ENCODE measurements around the gene APBA2.

Gene APBA2

DNA sequence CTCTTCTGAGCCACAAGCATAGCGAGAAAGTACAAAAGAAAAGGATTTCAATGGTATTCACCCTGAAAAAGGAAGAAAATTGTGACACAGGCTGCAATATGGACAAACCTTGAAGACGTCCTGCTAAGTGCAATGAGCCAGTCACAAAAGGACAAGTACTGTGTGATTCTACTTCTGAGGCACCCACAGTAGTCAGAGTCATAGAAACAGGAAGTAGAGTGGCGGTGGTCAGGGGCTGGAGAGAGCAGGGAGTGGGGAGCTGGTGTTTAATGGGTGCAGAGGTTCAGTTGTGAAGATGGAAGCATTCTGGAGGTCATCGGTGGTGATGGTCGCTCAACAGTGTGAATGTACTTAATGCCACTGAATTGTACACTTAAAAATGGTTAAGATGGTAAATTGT is 180.5 kb downstream of the APBA2 start:
- DNase-seq = no peak

DNA sequence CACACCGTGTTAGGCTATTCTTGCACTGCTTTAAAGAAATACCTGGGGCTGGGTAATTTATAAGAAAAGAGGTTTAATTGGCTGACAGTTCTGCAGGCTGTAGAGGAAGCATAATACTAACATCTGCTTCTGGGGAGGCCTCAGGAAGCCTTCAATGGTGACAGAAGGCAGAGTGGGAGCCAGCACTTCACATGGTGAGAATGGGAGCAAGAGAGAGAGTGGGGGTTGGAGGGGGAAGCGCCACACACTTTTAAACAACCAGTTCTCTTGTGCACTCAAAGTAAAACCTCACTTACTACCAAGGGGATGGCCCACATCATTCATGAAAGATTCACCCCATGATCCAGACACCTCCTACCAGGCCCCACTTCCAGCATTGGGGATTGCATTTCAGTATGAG is 181.1 kb downstream of the APBA2 start:
- DNase-seq = no peak

DNA sequence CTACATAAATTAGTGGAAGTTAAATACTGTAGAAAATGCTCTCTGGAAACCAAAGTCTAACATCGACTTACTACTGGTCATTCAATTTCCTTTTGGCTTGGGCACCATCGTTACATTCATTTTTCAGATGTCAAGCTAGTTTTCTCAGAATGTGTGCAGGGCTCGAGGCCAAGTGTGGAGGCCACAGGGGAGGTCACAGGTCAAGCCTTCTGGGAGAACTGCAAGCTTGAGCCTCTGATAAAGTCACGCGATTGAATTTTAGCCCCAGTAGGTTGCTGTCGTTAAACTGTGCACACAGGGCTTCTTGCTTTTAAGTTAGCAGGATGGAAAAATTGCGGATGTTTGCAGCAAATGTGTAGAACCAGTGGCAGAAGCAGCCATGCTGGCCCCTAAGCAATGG is 182.2 kb downstream of the APBA2 start:
- DNase-seq = no peak

DNA sequence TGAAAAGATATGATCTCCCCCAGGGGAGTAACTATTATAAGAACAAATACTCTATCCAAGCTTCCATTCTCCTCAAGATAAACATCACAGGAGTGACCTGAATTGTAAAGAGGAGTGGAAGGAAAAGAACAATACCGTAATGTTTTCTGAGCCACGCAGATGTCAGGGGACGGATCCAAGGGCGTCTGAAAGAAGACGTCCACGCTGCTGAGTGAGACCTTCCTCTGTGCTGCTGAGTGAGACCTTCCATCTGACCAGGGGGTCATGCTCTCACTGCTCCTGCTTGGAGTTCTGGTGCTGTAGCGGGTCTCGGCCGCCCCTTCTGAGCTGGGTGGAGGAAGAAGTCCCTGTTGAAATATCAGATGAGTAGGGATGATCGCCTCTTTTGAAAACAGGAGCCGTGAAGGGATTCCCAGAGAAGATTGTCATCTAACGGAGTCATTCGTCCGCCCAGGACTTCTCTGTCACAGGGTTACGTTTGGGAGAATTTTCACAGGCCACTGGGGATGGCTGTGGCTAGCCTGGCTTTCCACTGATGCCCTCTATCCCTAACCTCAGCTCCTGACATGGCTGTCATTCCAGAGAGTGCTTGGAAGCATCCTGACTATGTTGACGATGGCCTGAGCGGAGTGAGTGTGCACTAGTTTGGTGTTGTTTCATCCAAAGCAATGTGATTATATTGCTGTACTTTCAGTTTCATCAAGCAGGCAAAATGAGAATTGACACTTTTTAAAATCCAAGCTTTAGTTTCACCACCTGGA is 184.9 kb downstream of the APBA2 start:
- DNase-seq = no peak

DNA sequence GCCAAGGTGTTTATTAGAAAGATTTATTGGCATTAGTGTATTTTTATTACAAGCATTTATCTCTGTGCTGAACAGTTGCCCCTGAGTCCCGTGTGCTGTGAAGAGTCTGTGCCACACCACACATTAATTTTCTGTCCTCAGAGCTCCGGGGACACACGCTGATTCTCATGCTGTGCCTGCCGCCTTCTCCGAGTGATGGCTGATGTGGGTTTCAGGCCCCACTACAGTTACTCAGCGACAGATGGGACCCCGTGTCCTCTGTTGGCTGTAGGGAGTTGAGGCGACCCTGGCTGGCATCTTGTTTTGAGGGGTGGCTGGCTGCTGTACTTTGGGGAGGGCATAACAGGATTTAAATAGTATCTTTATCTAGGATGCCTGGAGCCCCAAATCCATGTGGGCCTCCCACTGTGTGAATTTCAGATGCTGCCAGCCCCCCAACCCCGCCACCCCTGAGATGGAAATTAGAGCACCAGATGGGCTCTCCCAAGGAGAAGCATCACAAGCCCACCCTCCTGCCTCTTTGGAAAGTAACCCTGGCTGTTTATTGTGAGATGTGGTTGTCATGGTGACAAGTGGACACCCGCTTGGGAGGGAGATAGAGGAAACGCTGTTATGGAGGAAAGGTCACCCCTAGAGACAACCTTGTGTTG is 185.6 kb downstream of the APBA2 start:
- DNase-seq = no peak

DNA sequence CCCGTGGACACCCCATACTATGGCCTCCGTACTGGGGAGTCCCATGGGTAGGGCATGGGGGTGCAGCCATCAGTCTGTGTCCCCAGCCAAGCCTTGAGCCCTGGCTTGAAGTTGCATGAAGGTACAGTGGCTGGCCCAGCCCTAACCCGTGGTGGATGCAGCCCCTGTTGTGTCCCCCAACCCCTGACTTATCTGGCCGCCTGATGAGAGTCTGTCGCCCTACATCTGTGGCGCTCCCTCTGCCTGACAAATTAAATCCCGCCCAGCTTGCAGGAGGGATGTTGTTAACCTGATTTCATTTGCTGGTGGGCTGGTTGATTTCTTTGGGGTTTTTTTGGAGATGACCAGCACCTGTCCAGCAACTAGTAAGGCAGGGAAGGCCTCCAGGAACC is 186.1 kb downstream of the APBA2 start:
- DNase-seq = no peak

DNA sequence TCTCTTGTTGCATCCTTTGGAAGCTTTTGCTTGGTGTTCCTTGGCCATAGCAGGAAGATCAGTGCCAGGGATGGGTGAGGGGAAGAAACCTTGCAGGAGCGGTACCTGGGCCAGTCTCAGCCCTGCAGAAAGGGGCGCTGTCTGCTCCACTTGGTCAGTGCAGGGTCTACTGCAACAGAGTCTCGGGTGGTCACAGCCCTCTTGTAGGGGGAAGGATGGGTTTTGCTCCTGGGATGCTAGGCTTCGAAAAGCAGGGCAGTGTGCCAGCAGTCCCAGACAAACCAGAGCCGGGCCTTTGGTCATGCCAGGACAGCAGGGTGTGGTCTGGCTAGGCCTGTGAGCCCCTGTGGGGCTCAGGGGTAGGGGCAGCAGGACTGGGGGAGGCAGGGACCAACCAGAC is 186.7 kb downstream of the APBA2 start:
- DNase-seq = no peak

DNA sequence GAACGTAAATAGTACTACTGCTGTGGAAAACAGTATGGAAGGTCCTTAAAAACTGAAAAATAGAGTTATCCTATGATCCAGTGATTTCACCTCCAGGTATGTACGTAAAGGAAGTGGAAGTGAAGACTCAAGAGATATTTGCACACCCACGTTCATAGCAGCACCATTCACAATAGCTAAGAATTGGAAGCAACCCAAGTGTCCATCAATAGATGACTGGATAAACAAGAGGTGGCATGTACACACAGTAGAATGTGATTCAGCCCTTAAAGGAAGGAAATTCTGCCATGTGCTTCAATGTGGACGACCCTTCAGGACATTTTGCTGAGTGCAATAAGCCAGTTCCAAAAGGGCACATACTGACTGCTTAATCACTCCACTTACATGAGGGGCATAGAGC is 188.3 kb downstream of the APBA2 start:
- no peak for DNase-seq

DNA sequence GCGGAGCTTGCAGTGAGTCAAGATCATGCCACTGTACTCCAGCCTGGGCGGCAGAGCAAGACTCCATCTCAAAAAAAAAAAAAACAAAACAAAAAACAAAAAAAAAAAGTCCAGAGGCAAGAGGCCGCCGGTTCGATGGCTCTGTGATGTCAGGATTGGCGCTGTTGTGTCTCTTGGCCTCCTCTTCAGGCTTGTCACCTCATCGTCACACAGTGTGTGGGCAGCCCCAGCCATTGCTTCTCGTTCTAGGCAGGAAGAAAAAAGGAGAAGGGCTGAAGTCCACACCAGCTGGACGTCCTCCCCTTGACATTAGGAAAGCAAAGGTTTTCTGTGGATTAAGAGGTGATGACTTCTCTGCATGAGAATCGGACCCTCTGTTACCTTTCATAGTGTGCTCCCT is 192.8 kb downstream of the APBA2 start:
- no peak for DNase-seq

DNA sequence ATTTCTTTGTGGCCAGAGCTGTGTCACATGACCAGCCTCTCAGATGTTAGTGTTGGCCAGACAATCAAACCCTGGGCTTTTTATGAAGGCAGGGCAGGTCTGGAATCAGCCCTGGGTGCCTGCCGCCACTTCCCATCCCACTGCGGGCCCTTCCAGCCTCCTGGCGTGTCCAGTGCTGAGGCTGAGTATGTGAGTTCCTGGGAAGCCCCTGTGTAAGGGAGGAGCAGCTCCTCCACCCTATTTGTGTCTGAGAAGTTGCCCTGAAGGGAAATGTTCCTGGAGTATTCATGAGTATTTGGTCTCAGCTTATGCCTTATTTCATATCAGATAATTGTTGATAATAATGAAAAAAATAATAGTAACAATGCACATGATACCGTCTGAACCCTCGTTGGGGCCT is 193.7 kb downstream of the APBA2 start:
- no peak for DNase-seq

DNA sequence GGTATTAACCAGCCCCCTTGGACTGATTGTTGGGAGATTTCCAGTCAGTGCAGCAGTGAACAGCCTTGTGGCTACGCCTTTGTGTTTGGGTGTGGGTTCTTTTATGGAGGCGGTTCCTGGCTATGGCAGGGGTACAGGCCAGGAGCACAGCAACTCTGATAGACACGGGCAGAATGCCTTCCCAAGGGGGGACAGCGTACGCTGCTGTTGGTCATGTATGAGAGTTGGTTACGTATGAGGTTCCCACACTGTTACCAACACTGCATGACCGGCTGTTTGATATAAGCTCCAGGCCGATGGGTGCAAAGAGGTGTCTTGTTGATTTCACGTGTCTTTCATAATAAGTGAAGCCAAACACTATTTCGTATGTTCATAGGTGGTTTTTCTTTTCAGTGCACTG is 196.0 kb downstream of the APBA2 start:
- DNase-seq = no peak

DNA sequence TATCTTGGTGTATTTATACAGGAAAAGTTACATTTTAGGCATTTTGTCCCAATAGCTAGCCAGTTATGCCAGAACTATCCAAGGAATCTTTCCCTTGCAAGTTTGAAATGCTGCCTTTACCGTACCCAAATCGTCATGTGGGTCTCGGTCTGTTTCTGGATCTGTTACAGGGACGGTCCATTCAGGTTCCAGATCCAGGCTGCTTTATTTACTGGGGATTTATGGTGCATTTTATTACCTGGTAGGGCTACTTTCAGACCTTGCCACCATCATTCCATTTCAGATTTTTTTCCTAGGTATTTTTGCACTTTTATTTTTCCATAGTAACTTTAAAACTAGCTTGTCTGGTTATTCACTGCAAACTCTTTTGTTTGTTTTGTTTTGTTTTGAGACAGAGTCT is 197.4 kb downstream of the APBA2 start:
- DNase-seq = no peak

DNA sequence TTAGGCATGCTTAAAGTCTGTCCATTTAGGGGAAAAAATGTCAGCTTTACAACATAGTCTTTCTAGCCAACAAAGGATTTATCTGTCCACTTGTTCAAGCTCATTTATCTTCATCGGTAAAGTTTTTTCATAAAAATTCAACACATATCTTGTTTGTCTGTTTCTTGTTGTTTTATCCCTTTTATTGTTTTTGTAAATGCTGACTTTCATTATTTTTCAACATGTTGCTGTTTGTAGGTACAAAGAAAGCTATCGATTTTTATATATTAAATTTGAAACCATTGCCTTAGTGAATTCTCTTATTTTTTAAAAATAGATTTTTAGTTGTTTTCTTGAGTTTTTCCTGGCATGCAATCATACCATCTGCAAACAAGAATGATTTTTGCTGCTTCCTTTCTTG is 198.1 kb downstream of the APBA2 start:
- DNase-seq = no peak

DNA sequence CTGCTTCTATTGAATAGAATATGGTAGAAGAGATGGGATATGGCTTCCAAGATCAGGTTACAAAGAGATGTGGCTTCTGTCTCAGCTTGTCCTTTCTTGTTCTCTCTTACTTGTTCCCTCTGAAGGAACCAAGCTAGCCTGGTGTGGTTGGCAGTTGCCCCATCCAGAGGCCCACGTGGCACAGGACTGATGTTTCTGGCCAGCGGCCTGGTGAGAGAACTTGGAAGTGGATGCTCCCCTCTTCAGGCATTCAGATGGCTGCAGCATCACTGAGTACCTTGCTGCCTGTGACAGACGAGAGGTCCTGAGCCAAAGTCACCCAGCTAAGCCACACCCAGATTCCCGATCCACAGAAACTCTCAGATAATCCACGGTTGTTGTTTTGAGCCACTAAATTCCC is 200.2 kb downstream of the APBA2 start:
- DNase-seq = no peak

DNA sequence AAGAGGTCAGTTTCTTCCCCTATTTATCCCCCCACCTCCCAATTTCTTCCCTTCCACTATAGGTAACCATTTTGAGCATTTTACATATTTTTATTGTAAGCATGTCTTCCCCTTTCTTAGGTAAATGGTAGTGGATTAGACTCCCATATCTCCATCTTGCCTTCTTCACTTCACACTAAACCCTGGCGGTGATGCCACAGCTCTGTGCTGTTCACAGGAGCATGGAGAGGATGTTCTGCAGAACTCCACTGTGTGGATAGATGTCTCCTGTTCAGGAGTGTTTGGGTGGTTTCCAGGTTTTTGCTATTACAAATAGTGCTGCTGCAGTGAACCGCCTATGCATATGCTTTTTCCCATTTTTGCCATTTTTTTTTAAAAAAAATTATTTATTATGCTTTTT is 201.1 kb downstream of the APBA2 start:
- DNase-seq = no peak

DNA sequence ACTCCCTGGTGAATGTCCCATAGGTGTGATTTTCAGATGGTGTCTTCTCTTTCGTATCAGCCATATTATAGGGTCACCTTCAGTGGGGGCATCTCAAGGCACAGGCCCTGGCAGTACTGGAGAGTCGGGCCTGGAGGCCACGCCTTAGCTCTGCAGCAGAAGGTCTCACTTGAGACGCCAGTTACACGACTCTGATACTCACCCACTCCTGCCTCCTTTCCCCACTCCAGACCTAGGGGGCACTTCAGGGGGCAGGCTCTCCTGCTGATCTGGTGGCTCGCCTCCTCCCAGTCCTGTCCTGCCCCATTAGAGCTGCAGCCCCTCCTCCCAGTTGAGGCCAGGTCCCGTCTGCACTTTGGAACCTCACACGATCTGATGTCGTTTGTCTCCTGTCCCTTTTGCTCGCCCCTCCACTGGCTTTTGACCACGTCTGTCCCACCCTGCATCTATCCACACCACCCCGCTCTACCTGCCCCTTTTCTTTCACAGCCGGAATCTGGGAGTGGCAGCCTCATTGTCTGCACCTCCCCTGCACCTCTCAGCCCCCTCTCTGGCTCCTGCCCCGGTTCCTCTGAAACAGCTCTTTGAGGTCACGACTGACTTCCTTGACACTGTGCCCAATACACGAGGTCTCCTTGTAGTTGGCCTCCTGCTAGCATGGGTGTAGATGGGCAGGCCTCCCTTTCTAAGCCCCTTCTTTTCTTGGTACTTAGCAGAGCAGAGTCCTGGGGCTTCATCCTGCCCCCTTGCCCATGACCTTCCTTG is 201.9 kb downstream of the APBA2 start:
- DNase-seq = no peak

DNA sequence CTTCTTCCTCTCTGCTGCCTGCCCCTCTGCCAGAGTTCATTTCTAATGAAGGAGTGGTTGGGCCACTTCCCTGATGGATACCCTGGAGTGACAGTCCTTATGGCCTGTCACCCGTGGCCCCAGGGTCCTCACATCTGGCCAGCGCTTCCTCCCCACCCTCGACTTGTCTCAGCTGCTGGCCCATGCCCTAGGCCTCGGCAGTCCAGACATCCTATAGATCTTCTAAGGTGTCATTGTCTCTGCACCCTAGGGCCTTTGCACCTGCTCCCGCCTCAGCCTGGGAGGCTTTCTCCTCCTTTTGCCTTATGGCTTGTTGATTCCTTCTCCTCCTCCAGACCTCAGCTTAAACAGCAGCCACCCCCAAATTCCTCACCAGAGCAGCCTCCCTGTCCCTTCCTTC is 202.9 kb downstream of the APBA2 start:
- no peak for DNase-seq

DNA sequence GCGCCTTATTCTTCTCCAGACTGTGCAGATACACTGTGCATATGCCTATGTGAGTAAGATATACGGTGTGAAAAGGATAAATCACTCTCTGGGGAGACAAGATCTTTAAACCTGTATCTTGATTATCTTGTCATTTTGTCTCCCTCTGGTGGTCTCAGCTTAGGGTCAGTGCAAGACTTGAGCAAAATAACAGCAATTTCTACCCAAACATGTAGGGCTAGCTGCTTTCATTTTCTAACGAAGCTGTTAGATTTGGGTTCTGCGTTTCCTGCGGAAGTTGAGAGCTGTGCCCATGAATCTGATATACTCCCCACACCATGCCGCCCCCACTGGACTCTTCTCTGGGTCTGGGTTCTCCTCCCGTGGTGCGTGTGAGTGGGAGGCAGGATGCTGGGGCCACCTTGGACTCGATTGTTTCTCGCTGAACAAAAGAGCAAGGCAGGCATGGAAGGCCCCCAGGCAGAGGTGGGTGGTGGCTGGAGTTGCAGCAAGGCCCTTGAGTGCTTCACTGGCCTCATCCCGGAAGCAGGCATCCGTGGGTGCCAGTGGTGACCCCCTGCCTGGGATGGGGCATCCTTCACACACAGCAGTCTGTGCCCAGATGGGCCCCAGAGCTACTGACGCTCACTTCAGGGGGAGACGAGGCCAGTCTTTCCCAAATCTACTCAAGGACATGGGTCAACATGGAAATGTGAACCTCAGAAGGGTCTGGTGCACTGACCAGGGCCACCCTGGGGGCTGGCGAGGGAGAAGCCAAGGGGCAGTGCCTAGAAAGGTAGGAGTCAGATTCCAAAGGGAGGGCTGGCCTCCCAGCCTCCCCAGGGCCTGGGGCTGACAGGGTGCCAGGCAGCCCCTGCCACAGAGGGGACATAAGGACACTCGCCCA is 204.2 kb downstream of the APBA2 start:
- peak in 2 of 6 experiments; percentile 23 to 28 for DNase-seq

DNA sequence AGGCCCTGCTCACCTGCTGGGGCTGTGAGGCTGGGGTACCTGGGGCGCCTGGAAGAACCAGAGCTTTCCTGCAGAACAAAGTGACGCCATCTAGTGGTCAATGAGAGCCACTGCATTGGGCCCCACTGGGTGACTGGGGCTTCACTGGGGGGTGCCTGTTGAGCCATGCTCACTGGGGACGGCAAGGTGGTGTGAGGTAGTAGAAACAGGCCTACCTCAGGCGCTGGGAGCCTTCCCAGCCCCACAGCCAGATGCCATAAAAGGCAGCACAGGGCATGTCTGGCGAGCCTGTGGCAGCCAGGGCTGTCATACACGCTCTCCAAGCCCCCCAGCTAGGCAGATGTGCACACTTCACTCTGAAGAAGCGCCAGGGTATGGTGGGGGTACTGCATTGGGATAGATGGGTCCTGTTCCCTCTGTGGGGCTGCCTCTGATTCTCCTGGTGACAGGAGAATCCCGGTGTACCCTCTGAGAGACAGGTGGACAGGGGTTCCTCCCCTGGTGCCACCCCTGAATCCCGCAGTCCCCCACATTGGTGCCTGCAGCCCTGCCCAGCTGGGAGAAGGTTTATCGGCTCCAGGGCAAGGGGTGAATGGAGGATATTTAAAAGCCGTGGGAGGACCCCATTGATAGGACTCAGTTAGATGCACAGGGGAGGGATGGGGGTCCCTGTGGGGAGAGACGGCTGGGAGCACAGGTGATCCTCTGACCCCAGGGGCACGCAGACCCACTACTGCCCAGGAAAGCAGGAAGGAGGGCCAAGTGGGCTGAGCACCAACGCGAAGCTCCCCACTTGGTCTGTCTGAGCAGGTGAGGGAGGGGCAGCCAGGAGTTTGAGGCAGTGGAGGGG is 205.1 kb downstream of the APBA2 start:
- DNase-seq = peak; percentile 23 to 55 (median 34)

DNA sequence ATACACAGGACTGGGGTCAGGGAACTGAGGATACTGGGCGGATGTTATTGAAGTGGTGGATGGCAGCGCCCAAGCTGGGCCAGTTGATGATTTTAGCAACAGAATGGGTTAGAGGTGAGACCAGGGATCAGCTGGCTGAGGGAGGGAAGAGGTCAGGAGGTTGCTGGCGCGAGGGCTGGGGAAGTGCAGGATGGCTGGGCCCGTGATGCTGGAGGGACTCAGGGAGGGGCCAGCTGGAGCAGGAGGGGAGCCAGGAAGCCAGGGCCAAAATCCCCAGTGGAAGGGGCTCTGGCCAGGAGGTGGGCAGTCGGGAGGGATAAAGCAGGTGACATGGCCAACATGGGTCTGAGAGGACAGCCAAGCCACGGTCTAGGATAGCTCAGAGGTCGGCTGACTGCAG is 205.9 kb downstream of the APBA2 start:
- no peak for DNase-seq

DNA sequence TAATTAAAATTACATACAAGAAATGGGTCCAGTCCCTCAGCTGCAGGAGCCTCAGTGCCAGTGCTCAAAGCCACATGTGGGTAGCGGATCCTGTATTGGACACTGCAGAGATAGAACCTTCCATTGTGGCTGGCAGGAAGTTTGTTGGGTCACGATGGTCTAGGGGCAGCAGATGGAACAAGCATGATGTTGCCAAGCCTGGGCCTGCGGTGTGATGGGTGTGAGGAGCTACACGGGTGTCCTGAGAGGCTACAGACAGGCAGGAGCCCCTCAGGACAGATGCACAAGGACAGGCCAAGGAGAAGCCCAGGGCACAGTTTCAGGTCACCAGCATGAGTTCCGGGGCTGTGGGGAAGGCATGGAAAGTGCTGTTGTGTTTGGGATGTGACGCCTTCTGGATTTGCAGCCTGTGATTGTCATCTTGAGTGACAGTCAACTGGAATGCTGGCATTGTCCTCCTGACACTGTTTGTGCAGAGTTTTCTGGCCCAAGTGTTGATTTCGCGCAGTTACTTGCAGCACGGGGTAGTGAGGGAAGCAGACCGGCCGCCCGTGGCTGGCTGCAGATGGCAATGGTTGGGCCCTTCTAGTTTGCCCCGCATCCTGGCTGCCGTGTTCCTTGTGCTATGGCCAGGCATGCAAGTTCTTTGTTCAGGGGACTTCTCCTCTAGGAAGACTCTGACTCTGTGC is 206.7 kb downstream of the APBA2 start:
- DNase-seq = no peak

DNA sequence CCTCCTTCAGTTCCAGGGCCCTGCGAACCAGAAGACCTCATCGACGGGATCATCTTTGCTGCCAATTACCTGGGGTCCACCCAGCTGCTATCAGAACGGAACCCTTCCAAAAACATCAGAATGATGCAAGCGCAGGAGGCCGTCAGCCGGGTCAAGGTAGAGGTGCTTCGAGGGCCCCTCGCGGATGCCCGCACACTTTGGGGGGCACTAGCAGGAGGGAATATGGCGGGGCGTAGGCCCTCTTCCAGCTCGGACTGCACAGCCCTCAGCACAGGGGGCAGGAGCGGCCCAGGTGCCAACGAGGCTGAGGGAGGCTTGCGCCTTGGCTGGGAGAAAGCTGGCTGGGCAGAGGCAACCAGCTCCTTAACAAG is 207.3 kb downstream of the APBA2 start:
- DNase-seq = no peak
